LNCaP clone FGC (cell line): ENCODE results near the gene KIAA1217.
A peak's percentile ranks its signal among the peaks of the same experiment; 100 is the strongest.

Experiments used
- DNase-seq: peaks from one replicate; pipeline ENCODE4 v3.0.0-alpha.2; 2011; ENCODE audit warnings: low read depth
- H3K4me3 ChIP-seq: 2 replicates; pipeline ENCODE4 v1.5.1; 2011; ENCODE audit warnings: mild to moderate bottlenecking, low read depth, low read length, control low read depth
- TF ChIP-seq, protein P1 (sequence below): IDR thresholded peaks from 2 replicates; pipeline ENCODE4 v1.5.1; 2012; ENCODE audit warnings: mild to moderate bottlenecking; ENCODE audit not compliant: control insufficient read depth, insufficient read depth; ENCODE audit errors: extremely low read depth

KIAA1217 gene

DNA sequence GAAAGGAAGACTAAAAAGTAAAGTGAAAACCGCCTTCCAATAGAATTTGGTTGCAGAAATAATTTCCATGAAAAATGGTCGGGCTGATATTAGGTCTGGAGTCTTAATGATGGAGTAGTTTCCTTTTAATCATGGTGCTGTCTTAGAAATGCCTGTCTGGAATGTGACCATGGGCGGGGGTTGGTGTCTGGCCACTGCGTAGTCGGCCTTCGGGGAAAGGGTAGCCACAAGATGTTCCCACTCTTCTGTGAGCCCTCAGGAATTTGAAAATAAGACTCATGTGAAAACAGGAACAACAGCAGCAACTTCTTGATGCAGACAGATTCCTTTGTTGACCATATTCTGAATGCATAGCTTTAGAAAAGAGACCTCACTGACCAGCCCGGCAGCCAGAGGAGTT is 176.8 kb downstream of the KIAA1217 start:
- DNase-seq: no peak
- H3K4me3 ChIP-seq: no peak overlapping the region
- TF ChIP-seq, protein P1, sequence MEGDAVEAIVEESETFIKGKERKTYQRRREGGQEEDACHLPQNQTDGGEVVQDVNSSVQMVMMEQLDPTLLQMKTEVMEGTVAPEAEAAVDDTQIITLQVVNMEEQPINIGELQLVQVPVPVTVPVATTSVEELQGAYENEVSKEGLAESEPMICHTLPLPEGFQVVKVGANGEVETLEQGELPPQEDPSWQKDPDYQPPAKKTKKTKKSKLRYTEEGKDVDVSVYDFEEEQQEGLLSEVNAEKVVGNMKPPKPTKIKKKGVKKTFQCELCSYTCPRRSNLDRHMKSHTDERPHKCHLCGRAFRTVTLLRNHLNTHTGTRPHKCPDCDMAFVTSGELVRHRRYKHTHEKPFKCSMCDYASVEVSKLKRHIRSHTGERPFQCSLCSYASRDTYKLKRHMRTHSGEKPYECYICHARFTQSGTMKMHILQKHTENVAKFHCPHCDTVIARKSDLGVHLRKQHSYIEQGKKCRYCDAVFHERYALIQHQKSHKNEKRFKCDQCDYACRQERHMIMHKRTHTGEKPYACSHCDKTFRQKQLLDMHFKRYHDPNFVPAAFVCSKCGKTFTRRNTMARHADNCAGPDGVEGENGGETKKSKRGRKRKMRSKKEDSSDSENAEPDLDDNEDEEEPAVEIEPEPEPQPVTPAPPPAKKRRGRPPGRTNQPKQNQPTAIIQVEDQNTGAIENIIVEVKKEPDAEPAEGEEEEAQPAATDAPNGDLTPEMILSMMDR: no peak

DNA sequence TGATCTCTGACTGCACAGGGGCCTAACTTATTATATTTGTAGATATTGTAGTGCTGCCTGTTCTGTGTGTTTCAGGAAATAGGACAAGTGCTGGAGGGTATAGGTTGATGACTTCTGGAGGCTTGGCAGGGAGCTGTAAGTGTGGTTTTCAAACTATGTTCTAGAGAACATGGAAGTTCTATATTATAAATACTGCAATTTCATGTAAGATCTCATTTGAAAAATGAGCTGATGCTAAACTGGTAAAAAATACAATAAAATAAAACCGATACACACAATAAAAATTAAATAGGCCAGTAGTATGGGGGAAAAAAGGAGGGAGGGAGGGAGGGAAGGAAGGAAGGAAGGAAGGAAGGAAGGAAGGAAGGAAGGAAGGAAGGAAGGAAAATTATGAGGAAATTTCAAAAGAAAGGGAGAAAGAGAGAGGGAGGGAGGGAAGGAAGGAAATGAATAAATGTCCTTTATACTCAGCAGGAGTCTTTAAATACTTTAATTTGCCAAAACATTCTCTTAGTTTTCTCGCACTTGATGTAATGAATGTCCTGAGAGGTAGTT is 181.3 kb downstream of the KIAA1217 start:
- TF ChIP-seq, protein P1: no peak
- no peak overlapping the region for H3K4me3 ChIP-seq
- no peak for DNase-seq

DNA sequence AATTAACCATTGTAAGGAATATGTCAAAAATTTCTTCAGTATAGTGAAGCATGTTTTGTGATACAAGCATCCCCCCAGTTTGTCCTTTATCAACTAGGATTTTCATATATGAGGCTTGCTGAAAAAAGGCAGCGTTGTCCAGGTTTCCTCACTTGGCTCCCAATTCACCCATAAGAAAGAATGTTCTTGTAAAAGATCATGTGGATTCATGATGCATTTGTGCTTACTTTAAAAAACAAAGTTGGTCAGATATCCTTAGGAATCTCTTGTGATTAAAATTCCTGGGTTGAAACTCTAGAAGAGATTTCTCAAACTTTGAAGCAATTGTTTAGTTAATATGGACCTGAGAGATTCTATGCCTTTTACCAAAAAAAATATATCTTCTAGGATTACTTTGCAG is 181.8 kb downstream of the KIAA1217 start:
- H3K4me3 ChIP-seq: no peak overlapping the region
- TF ChIP-seq, protein P1: no peak
- DNase-seq: no peak

GRCh38 chr10:24393201-24393600 is 184.3 kb downstream of the KIAA1217 start:
- H3K4me3 ChIP-seq: no peak overlapping the region
- no peak for DNase-seq
- TF ChIP-seq, protein P1: no peak

- TF ChIP-seq, protein P1: no peak
- no peak overlapping the region for H3K4me3 ChIP-seq
- no peak for DNase-seq
Observed at GRCh38 chr10:24394461-24395190, 185.7 kb downstream of the KIAA1217 start.

GRCh38 chr10:24396396-24396795 is 187.5 kb downstream of the KIAA1217 start:
- no peak overlapping the region for H3K4me3 ChIP-seq
- DNase-seq: no peak
- TF ChIP-seq, protein P1: peak; percentile 25; the same call in 1 of the 2 replicates

- TF ChIP-seq, protein P1: no peak
- H3K4me3 ChIP-seq: no peak overlapping the region
Observed at GRCh38 chr10:24397662-24398061, 188.7 kb downstream of the KIAA1217 start.

More at GRCh38 chr10:24397662-24398061, 188.7 kb downstream of the KIAA1217 start:
- no peak for DNase-seq
